Measurements from ENCODE around the gene DCAF10. TPM values are rescaled to one million over a fixed set of nuclear protein-coding genes. Genes with fewer than 3 reads are reported as not detected.

DCAF10 gene
- total RNA-seq = 11.5 and 23.3 TPM in 2 replicates

GRCh38 chr9:37800631-37801286 is at the start of gene DCAF10:
Gene DCAF10, plus strand, starts transcription at chr9:37800797. Its CDS starts 70 bp downstream, at chr9:37800867.

GRCh38 chr9:37753489-37754190 is 47.0 kb upstream of the DCAF10 start, which contains the start of gene TRMT10B:
Gene TRMT10B, plus strand, starts transcription at chr9:37753805. Its CDS starts 8,127 bp downstream, at chr9:37761932.

GRCh38 chr9:37784616-37785483 is 15.7 kb upstream of the DCAF10 start, which contains the start of gene EXOSC3:
Gene EXOSC3, minus strand, starts transcription at chr9:37785064. Its CDS starts 20 bp downstream, at chr9:37785044.

GRCh38 chr9:37903647-37904444 is 103.2 kb downstream of the DCAF10 start, which contains the start of gene SLC25A51:
Gene SLC25A51, minus strand, starts transcription at chr9:37904127. Its CDS starts 15,577 bp downstream, at chr9:37888550.

Other genes with a start within 250 kb of the DCAF10 start
- gene FBXO10, start 224.4 kb upstream of the DCAF10 start, total RNA-seq = 9.3 and 11.5 TPM in 2 replicates
- gene TOMM5, start 208.2 kb upstream of the DCAF10 start, total RNA-seq = 148 and 160 TPM in 2 replicates
- gene FRMPD1, start 149.8 kb upstream of the DCAF10 start, total RNA-seq = not detected in 2 replicates
- 4.1 and 4.6 TPM in 2 replicates for gene TRMT10B, start 47.0 kb upstream of the DCAF10 start, total RNA-seq
- gene EXOSC3, start 15.7 kb upstream of the DCAF10 start, total RNA-seq = 27.3 and 43.3 TPM in 2 replicates
- gene SLC25A51, start 103.3 kb downstream of the DCAF10 start, total RNA-seq = 49.0 and 58.1 TPM in 2 replicates

All from bronchial smooth muscle cell (primary cell).